ENCODE results near the gene HLCS.

DNA sequence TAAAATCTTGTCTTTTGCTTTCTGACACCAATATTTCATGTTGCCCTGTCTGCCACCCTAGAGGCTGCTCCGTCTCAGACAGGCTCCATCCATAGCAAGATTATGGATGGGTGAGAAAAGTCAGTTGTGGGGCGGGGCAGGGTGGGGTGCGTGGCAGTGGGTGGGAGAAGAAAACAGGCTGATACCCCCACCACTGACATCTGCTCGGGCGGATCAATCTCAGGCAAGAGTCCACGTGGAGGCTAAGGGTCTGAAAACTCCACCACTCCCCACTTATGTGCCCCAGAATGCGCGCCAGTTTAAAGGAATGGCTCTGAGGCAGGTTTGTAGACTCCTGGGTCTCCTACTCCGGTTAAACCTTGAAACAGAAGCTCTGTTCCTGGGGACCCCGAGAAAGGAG, 101.5 kb downstream of the HLCS start:
- TF ChIP-seq CTCF (IDR thresholded peaks at IDR 0.05; ENCODE audit: insufficient read depth, low read length, poor library complexity, severe bottlenecking) (no peak), EZH2phosphoT487 (conservative IDR thresholded peaks at IDR 0.05; ENCODE audit: low read length) (no peak)

Measured in SU-DHL-6 (cell line).